ENCODE measurements around the gene OR4Q3.
"Not testable (repeated sequence)": the region's sequence is repeated elsewhere in the genome, so short reads cannot be mapped to it uniquely, and the experiment has no call there.

OR4Q3 gene

DNA sequence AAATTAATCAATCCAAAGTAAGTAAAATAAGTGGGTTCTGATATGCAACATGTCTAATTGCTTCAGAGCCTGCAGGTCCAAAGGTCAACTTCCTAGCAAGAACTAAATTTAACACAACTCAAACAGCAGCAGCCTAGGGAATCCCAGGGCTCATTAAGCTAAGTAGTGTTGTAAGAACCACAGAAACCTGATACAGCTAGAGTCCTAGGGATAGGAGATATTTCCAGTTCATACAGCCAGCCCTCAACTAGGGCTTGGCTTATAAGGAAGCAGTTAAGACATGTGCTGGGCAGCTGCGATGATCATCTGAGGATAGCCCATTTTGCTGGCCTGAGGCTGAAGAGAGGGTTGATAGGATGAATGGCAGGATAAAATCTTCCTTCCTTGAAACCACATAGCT, at the start of gene OR4Q3:
Gene OR4Q3 (plus strand): TSS at position 316 of the 400 bp plus-strand sequence.
- DNase-seq: no peak

DNA sequence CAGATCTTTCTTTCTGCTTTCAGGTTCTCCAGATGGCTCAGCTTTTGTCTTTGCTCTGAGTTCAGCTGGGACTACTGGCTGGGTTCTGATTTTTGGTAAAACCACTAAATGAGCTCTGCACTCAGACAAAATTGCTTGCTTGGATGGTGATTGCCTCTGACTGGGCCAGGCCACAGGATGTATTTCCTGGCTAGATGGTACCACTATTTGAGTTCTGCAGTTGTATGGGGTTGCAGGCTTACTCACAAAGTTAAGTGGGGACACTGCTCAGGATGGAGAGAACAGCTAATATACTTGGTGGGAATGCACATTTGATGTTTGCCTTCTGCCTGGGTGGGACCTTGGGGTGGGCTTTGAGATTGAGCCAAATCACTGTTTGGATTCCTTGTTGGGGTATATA, 14.0 kb upstream of the OR4Q3 start:
- no peak for DNase-seq

DNA sequence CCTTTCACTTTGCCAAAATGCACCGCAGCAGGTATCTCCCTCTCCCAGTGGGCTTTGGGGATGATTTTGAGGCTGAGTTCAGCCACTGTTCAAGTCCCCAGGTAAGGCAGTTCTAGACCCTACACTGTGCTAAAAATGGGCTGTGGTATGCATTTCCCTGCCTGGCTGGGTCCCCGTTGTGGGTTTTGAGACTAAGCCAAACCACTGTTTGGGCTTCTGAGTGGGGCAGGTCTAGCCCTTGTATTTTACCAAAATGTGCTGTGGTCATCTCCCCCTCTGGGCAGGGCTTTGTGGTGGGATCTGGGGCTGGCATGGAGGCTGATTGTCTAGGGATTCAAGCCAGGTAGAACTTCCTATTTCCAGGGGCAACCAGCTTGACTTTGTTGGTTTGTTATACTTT, 13.6 kb upstream of the OR4Q3 start:
- DNase-seq: no peak

DNA sequence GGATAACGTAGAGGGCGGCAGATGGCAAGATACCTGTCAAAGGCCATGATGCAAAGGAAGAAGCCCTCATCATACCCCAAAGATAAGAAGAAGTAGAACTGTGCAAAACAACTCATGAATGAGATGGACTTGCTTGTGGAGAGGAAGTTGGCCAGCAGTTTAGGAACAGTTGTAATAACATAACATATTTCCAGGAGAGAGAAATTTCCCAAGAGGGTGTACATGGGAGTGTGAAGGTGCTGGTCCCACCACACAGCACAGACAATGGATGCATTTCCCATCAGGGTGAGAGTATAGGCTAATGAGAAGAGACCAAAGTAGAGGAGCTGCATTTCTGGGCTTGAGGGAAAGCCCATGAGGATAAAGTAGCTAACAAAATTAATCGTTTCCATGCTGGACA, 9.5 kb upstream of the OR4Q3 start:
- DNase-seq: not testable (repeated sequence)

DNA sequence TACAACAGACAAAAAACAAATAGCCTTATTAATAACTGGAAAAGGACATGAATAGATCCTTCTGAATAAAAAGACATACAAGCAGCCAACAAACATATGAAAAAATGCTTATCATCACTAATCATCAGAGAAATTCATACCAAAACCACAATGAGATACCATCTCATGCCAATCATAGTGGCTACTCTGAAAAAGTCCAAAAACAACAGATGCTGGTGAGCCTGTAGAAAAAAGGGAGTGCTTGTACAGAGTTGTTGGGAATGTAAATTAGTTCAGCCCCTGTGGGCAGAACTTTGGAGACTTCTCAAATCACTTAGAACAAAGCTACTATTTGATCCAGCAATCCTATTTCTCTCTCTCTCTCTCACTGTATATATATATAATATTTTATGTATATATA, 8.9 kb downstream of the OR4Q3 start:
- not testable (repeated sequence) for DNase-seq

DNA sequence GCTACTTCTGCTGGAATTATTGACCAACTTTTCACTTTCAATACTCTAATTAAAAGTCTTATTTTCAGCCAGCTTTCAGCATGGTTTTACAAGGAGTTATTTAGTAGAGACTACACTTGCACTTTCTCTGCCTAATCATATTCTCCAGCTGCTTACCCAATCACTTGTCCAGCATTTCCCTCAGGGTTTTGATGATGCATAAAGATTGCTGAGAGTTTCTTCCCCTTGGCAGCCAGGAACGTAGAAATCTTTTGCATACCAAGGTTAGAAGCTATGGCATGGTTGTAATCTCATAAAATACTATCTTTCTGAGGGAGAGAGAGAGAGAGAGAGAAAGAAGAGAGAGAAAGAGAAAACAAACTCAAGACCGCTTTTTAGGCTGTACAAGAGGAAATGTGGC, 10.8 kb downstream of the OR4Q3 start:
- no peak for DNase-seq

DNA sequence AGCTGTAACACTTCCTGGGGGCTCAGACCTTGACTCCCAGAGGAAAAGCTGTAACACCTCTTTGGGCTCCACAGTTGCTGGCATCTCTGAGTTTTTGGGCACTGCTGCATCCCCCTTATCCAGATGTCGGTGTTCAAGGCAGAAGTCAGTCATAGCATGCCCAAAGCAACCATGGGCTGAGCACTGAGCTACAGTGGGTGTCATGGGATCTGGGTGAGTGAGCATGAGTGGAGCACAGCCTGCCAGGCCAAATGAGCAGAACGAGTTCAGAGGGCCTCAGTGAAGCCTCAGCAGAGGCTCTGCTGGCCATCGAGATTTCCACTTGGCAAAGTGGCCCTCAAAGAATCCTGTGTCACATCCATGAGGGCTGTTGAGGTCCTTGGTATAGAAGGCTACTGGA, 28.1 kb downstream of the OR4Q3 start:
- DNase-seq: not testable (repeated sequence)

DNA sequence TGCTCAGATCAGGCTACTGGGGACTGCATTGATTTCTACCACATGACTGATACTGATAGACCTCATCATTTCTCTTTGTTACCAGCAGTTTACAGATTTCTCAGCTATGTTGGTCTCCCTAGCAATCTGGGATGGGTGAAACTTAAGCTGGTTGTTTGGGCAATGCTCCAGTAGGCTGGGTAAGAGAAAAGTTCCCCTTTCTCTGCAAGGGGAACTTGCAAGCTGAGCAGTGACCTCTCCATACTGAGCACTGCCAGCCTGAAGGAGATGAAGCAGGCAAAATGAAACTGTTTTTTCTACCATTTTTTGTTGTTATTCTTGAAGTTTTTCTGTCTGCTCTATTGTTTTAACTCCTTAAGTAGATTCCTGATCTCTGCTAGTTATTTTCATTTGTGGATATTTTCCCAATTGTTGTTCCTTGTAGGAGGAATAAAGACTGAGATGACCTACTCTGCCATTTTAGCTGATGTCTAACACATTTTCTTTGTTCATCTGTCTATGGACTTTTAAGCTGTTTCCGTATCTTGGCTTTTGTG, 28.6 kb downstream of the OR4Q3 start:
- DNase-seq: no peak

DNA sequence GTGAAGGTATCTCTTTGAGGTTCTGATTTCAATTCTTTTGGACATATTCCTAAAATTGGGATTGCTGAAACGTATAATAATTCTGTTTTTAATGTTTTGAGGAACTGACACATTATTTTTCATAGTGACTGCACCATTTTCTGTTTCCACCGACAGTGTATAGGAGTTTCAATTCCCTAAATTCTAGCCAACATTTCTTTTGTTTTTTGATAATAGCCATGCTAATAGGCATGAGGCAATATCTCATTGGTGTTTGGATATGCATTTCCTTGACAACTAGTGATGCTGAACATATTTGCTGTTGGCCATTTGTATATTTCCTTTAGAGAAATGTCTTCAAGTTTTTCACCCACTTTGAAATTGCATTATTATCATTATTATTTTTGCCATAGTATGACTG, 29.1 kb downstream of the OR4Q3 start:
- not testable (repeated sequence) for DNase-seq

DNA sequence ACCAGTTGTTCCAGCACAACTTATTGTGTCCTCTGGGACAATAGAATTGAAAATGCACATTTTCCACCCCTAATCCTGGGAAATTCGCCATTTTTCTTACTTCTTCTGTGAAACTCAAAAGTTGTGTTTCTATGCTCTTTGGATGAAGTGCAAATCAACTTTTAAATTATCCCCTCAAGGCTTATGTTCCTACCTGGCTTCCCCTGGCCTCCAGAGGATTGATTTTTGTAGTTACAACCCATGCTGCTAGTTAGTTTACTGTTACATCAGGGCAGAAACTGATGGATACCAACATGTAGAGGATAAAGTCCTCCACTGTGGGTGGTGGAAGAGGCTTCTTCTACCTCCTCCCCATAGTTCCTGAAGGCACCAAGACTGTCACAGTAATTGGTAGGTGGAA, 29.8 kb downstream of the OR4Q3 start, which contains the start of gene OR4M1:
Gene OR4M1 (plus strand): TSS at position 301 of the 400 bp plus-strand sequence. CDS start 6,819 bp downstream, outside the sequence.
- not testable (repeated sequence) for DNase-seq

DNA sequence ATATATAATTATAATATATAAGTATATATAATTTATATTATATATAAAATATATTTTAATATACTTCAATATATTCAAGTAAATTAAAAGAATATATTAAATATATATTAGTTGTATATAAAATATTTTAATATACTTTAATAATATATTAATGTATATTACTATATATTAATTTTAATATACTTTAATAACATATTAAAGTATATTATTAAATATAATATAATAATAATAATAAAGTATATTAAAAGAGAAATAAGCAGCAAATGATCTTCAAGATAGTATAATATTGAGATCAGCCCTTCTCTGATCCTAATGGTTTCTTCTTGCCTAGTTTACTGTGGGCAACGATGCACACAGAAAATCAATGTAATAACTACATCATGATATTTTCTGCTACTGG, 32.2 kb downstream of the OR4Q3 start:
- no peak for DNase-seq

DNA sequence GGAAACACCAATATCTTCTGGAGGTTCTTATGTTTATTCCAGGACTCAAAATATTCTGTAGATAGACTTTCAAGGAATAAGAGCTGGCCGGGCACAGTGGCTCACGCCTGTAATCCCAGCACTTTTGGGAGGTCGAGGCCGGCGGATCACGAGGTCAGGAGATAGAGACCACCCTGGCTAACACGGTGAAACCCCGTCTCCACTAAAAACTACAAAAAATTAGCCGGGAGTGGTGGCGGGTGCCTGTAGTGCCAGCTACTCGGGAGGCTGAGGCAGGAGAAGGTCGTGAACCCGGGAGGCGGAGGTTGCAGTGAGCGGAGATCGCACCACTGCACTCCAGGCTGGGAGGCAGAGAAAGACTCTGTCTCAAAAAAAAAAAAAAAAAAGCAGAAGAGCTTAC, 42.5 kb downstream of the OR4Q3 start:
- not testable (repeated sequence) for DNase-seq

DNA sequence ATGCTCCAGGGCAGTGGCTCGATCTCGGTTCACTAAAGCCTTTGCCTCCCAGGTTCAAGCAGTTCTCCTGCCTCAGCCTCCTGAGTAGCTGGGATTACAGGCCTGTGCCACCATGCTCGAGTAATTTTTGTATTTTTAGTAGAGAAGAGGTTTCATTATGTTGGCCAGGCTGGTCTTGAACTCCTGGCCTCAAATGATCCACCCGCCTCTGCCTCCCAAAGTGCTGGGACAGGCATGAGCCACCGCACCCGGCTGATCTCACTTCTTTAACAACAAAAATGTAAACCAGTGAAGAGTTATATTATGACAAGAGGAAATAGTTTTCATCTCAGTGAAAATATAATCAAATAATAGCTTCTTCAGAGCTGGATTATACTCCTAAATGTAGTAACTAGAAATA, 43.9 kb downstream of the OR4Q3 start:
- DNase-seq: not testable (repeated sequence)

DNA sequence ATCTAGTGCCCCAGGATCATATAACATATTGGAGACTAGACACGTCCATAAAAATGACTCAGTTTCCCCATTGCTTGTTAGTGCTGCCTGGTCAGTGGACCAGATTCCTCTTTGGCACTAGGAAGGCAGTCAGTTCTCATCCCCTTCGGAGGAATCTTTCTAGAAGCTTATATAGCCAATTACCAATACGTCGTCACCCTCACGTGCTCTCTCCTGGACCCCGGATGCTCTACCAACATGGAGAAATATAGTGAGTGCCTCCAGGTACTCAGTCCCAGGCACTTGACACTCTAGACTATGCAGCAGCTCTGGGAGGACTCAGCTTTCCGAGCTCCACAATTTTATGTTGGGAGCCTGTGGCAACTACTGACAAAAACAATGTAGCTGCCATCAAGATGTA, 44.8 kb downstream of the OR4Q3 start:
- not testable (repeated sequence) for DNase-seq

DNA sequence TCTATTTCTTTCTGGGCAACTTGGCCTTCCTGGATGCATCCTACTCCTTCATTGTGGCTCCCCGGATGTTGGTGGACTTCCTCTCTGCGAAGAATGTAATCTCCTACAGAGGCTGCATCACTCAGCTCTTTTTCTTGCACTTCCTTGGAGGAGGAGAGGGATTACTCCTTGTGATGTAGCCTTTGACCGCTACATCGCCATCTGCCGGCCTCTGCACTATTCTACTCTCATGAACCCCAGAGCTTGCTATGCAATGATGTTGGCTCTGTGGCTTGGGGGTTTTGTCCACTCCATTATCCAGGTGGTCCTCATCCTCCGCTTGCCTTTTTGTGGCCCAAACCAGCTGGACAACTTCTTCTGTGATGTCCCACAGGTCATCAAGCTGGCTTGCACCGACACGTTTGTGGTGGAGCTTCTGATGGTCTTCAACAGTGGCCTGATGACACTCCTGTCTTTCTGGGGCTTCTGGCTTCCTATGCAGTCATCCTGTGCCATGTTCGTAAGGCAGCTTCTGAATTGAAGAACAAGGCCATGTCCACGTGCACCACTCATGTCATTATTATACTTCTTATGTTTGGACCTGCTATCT, 53.2 kb downstream of the OR4Q3 start:
- not testable (repeated sequence) for DNase-seq

Data from right forelimb (tissue), 1 donor.